Transverse colon (tissue), 4 donors: ENCODE results near the gene FAM83E. TPM values are rescaled to one million over a fixed set of nuclear protein-coding genes. Genes with fewer than 3 reads are reported as not detected.

Experiments
- DNase-seq: peaks from one replicate; pipeline ENCODE4 v3.0.0-alpha.2; 2019
- H3K27ac ChIP-seq, 4 donors: fragments of 200-600 bp; sonication (generic); 2 replicates each; pipeline ENCODE4 v1.5.1; 2016 to 2018; ENCODE audit warnings: inconsistent platforms in 4 of 4
- H3K27me3 ChIP-seq: fragments of 200-600 bp; sonication (generic); 2 replicates; pipeline ENCODE4 v1.5.1; 2017; ENCODE audit warnings: inconsistent platforms
- H3K36me3 ChIP-seq, 4 donors: fragments of 200-600 bp; sonication (generic); 2 replicates each; pipeline ENCODE4 v1.5.1; 2017 to 2019; ENCODE audit warnings: inconsistent platforms in 4 of 4
- H3K4me1 ChIP-seq, 4 donors: fragments of 200-600 bp; sonication (generic); 2 replicates each; pipeline ENCODE4 v1.5.1; 2017 to 2020; ENCODE audit warnings: inconsistent platforms in 4 of 4
- H3K4me3 ChIP-seq, 4 donors: fragments of 200-600 bp; sonication (generic); 1 replicate in 1 of 4; 2 replicates in 3 of 4; pipeline versions ENCODE4 v1.5.1 to v1.6.1; 2017 to 2019; ENCODE audit warnings: inconsistent platforms in 4 of 4
- H3K9me3 ChIP-seq, 2 donors: fragments of 200-600 bp; sonication (generic); 2 replicates each; pipeline ENCODE4 v1.5.1; 2017 to 2019; ENCODE audit warnings: inconsistent platforms in 2 of 2
- CTCF ChIP-seq, 5 experiments: fragments of 200-600 bp in 3 of 5; fragments of 450-650 bp in 2 of 5; sonication (generic) in 3 of 5; IDR thresholded peaks; 1 replicate in 2 of 5; 2 replicates in 3 of 5; pipeline ENCODE4 v1.5.1; 2016 to 2017; ENCODE audit warnings: antibody characterized with exemption in 5 of 5, inconsistent platforms in 3 of 5, mild to moderate bottlenecking in 2 of 5, moderate library complexity in 1 of 5
- EP300 ChIP-seq: sonication (generic); formaldehyde crosslinking; IDR thresholded peaks from one replicate; pipeline ENCODE4 v1.6.1; 2017; ENCODE audit warnings: antibody characterized with exemption, low read depth
- POLR2A ChIP-seq: fragments of 450-650 bp; IDR thresholded peaks from one replicate; pipeline ENCODE4 v1.6.1; 2016; ENCODE audit warnings: antibody characterized with exemption, mild to moderate bottlenecking, moderate library complexity
- POLR2AphosphoS5 ChIP-seq, 3 donors: sonication (generic); formaldehyde crosslinking; IDR thresholded peaks; one replicate each; pipeline ENCODE4 v1.6.1; 2016; ENCODE audit warnings: antibody characterized with exemption in 3 of 3
- WGBS, 2 donors: methylation state at CpG; one replicate each; pipeline ENCODE4 v1.1.5; 2018; ENCODE audit warnings: low coverage in 1 of 2; 5-methylcytosine and 5-hydroxymethylcytosine counted together
- in situ Hi-C, 4 donors: fragments of 200-750 bp; cut with MboI; loops; one replicate each; pipeline versions ENCODE4 v1.15.0 to v1.15.1; 2017; ENCODE audit warnings: low sequenced_read_pairs in 3 of 4, low pct_ligation_motif_present in 1 of 4, low pct_unique_long_range_greater_than_20kb in 1 of 4
- intact Hi-C: fragments of 100-400 bp; cut with DNase I; formaldehyde crosslinking; loops from one replicate; pipeline ENCODE4 v1.15.1; 2023; ENCODE audit warnings: low total_unique reads
- total RNA-seq, 4 donors: library from RNA; depleted of rRNA; stranded (reverse); fragments of >200 nt; gene quantifications; one replicate each; pipeline ENCODE4 v1.1.0, GENCODE V29; 2016

Gene FAM83E
- total RNA-seq, 4 donors from 2014 or later, result 97.0 to 746 (median 203) TPM

GRCh38 chr19:48606463-48607358, 8.2 kb downstream of the FAM83E start, which contains the start of gene SPACA4:
TSS of gene SPACA4 (plus strand) at chr19:48606742. CDS start at chr19:48606979, 237 bp downstream.
- no peaks in the 10 kb centered on the region for H3K36me3 ChIP-seq

GRCh38 chr19:48603850-48604249, 11.0 kb downstream of the FAM83E start:
- 89% methylated on average over 9 of the region's 9 CpGs; no CpG with 5 or more reads in 1 of the 2 donors for WGBS, 2 donors
- Histone ChIP-seq H3K27me3 (no peaks in the 10 kb centered on the region), H3K4me1 (peaks cover 0 to 15% (median 4%) of the 10 kb centered on the region in 4 donors), H3K36me3 (no peaks in the 10 kb centered on the region), H3K4me3 (no peak overlapping the region), H3K27ac (peak overlapping the region in 1 of 4 donors; percentile 71), H3K9me3 (no peaks in the 10 kb centered on the region)
- intact Hi-C loops (no loop called here), in situ Hi-C loops (no loop called here)
- DNase-seq, result no peak
- TF ChIP-seq POLR2A, result no peak
- TF ChIP-seq POLR2AphosphoS5 (IDR thresholded peaks at IDR 0.05), result no peak
- TF ChIP-seq EP300, result no peak
- no peak for TF ChIP-seq CTCF (IDR thresholded peaks at IDR 0.05)

More at GRCh38 chr19:48606463-48607358, 8.2 kb downstream of the FAM83E start, which contains the start of gene SPACA4:
- H3K27me3 ChIP-seq, result no peaks in the 10 kb centered on the region
- no peaks in the 10 kb centered on the region for H3K9me3 ChIP-seq
- 90% methylated on average over 29 of the region's 39 CpGs; no CpG with 5 or more reads in 1 of the 2 donors for WGBS, 2 donors
- DNase-seq, result no peak
- in situ Hi-C loops (no loop called here), intact Hi-C loops (no loop called here)
- H3K4me1 ChIP-seq, result peaks cover 0 to 14% (median 4%) of the 10 kb centered on the region in 4 donors
- no peak within 1 kb of the TSS for H3K4me3 ChIP-seq
- TF ChIP-seq EP300 (no peak), POLR2A (no peak), CTCF (IDR thresholded peaks at IDR 0.05) (no peak), POLR2AphosphoS5 (IDR thresholded peaks at IDR 0.05) (no peak)
- no peak within 1 kb of the TSS for H3K27ac ChIP-seq

- no peaks in the 10 kb centered on the region for H3K9me3 ChIP-seq
- H3K4me1 ChIP-seq, result peaks cover 0 to 15% (median 4%) of the 10 kb centered on the region in 4 donors
- peak overlapping the region; percentile 21 to 71 (median 44) for H3K27ac ChIP-seq
- no peak overlapping the region for H3K4me3 ChIP-seq
- in situ Hi-C loops, result no loop called here
- TF ChIP-seq EP300 (no peak), CTCF (IDR thresholded peaks at IDR 0.05) (no peak)
- H3K36me3 ChIP-seq, result no peaks in the 10 kb centered on the region
- DNase-seq, result no peak
- intact Hi-C loops, result no loop called here
- 91% methylated on average over 39 of the region's 39 CpGs; no CpG with 5 or more reads in 1 of the 2 donors for WGBS, 2 donors
- no peaks in the 10 kb centered on the region for H3K27me3 ChIP-seq
Observed at GRCh38 chr19:48603449-48603848, 11.4 kb downstream of the FAM83E start.

GRCh38 chr19:48603001-48603400, 11.9 kb downstream of the FAM83E start:
- no peak for TF ChIP-seq CTCF (IDR thresholded peaks at IDR 0.05)
- no peak for TF ChIP-seq EP300
- no peak for TF ChIP-seq POLR2AphosphoS5 (IDR thresholded peaks at IDR 0.05)
- no peak for TF ChIP-seq POLR2A
- Histone ChIP-seq H3K36me3 (no peaks in the 10 kb centered on the region), H3K4me1 (peaks cover 0 to 15% (median 4%) of the 10 kb centered on the region in 4 donors), H3K9me3 (no peaks in the 10 kb centered on the region), H3K4me3 (no peak overlapping the region), H3K27ac (peak overlapping the region; percentile 21 to 71 (median 44)), H3K27me3 (no peaks in the 10 kb centered on the region)
- no peak for DNase-seq
- in situ Hi-C loops, result no loop called here
- WGBS, 2 donors, result 70% methylated on average over 9 of the region's 9 CpGs; no CpG with 5 or more reads in 1 of the 2 donors
- intact Hi-C loops, result no loop called here
